ENCODE results near the gene NUP98. TPM values are rescaled to one million over a fixed set of nuclear protein-coding genes. Genes with fewer than 3 reads are reported as not detected.
A peak's percentile ranks its signal among the peaks of the same experiment; 100 is the strongest.

The NUP98 gene
- total RNA-seq, 6 experiments from 2014 or later: 29.7 to 69.0 (median 34.3) TPM

DNA sequence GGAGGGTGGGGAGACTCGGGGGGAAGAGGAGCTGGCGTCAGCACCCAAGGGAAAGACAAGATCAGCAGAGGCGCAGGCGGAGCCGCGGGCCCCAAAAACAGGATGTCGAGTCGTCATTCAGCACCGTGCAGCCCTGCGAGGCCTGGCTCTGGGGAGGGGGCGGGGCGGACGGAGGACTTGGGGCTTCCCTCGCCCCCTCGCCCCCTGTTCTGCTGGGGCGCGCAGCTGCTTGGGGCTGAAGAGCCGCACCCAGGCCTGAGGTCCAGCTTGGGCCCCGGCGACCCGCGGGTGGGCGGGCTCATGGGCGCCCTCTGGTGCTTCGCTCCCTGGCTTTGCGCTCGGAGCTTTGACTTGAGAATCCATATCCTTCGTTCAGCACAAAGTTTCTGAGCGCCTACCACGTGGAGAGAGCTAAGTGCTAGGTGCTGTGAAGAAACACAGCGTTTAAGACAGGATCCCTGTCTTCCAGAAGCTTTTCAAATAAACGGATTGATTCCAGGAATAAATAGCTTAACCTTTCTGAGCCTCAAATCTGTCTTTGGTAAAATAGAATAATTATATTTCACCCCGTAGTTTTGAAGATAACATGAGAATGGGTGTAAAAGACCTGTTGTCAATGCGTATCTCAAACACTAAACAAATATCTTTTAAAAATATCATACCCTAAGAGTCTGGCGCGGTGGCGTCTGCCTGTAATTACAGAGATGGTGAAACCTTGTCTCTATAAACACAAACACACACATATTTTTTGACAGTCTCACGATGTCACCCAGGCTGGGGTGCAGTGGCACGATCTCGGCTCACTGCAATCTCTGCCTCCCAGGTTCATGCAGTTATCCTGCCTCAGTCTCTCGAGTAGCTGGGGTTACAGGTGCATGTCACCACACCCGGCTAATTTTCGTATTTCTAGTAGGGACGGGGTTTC is 44.3 kb upstream of the NUP98 start:
- 44% methylated on average over 22 of the region's 44 CpGs for WGBS (ENCODE audit: insufficient coverage, low coverage, low lambda C conversion rate, missing lambda C conversion rate)
- Histone ChIP-seq H3K4me3 (peak overlapping the region; percentile 80 to 96 (median 94)), H3K4me1 (peaks cover 0 to 5% (median 2%) of the 10 kb centered on the region in 4 donors), H3K27me3 (no peaks in the 10 kb centered on the region), H3K36me3 (no peaks in the 10 kb centered on the region), H3K9me3 (no peaks in the 10 kb centered on the region), H3K27ac (peak overlapping the region; percentile 84 to 91 (median 86))
- ATAC-seq (peak; percentile 77 to 82 (median 80)), DNase-seq (peak; percentile 87 to 88 (median 88))
- intact Hi-C loops (cut with DNase I): no loop called here
- peak; percentile 64 to 89 (median 84) for TF ChIP-seq CTCF (IDR thresholded peaks at IDR 0.05)
- TF ChIP-seq POLR2A (IDR thresholded peaks at IDR 0.05): peak; percentile 53

DNA sequence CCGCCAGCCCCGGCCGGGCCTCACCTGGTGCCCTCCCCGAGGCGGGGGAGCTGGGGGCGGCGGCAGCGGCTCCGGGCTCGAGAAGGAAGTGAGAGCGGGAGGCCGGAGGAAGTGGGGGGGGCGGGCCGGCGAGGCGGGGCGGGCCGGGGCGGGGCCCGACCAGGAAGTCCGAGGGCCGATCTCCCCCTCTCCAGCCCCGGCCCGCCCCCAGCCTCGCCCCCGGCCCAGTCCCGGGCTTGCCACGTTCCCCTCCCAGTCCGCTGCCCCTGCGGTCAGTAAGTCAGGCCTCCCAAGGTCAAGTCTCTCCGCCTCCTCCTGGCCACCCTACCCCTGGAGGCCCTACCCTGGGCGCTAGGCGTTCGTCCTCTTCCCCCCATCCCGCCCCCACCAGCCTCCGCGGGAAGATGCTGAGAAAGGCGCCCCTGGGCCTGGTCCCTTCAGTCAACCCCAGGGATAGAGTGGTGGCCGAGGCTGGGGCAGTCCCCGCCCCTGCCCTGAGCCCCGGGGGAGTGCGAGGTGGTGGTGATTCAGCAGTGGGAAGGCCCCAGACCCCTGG is 43.6 kb upstream of the NUP98 start, which contains the start of gene RHOG:
RHOG (minus strand) TSS at position 90 of the 556 bp plus-strand sequence. CDS start 12,821 bp downstream, outside the sequence.
- Histone ChIP-seq H3K4me3 (peak within 1 kb of the TSS; percentile 80 to 96 (median 94)), H3K4me1 (peaks cover 0 to 5% (median 2%) of the 10 kb centered on the region in 4 donors), H3K27me3 (no peaks in the 10 kb centered on the region), H3K9me3 (no peaks in the 10 kb centered on the region), H3K36me3 (no peaks in the 10 kb centered on the region), H3K27ac (peak within 1 kb of the TSS; percentile 84 to 91 (median 86))
- DNase-seq (peak; percentile 89 to 92 (median 91)), ATAC-seq (peak; percentile 77 to 87 (median 80))
- intact Hi-C loops (cut with DNase I): no loop called here
- WGBS (ENCODE audit: insufficient coverage, low coverage, low lambda C conversion rate, missing lambda C conversion rate): no CpG with 5 or more reads among the region's 42 CpGs
- TF ChIP-seq CTCF (IDR thresholded peaks at IDR 0.05) (no peak), POLR2A (IDR thresholded peaks at IDR 0.05) (peak; percentile 48)

- intact Hi-C loops (cut with DNase I): no loop called here
- Histone ChIP-seq H3K4me1 (peaks cover 0 to 5% (median 2%) of the 10 kb centered on the region in 4 donors), H3K27ac (peak overlapping the region; percentile 84 to 91 (median 86)), H3K36me3 (no peaks in the 10 kb centered on the region), H3K4me3 (peak overlapping the region; percentile 80 to 96 (median 94)), H3K9me3 (no peaks in the 10 kb centered on the region), H3K27me3 (no peaks in the 10 kb centered on the region)
- WGBS (ENCODE audit: insufficient coverage, low coverage, low lambda C conversion rate, missing lambda C conversion rate): 5% methylated on average over 8 of the region's 46 CpGs
- DNase-seq: peak in 1 of 3 donors; percentile 52
- TF ChIP-seq POLR2A (IDR thresholded peaks at IDR 0.05) (no peak), CTCF (IDR thresholded peaks at IDR 0.05) (no peak)
- peak in 2 of 4 donors; percentile 29 to 48 for ATAC-seq
Observed at GRCh38 chr11:3840004-3840869, 42.9 kb upstream of the NUP98 start.

- Histone ChIP-seq H3K4me1 (peaks cover 0 to 5% (median 2%) of the 10 kb centered on the region in 4 donors), H3K36me3 (no peaks in the 10 kb centered on the region), H3K9me3 (no peaks in the 10 kb centered on the region), H3K27me3 (no peaks in the 10 kb centered on the region), H3K4me3 (peak overlapping the region in 1 of 3 donors; percentile 24), H3K27ac (peak overlapping the region in 2 of 3 donors; percentile 60 to 84)
- no peak for DNase-seq
- 63% methylated on average over 2 of the region's 2 CpGs for WGBS (ENCODE audit: insufficient coverage, low coverage, low lambda C conversion rate, missing lambda C conversion rate)
- intact Hi-C loops (cut with DNase I): no loop called here
- TF ChIP-seq CTCF (IDR thresholded peaks at IDR 0.05): no peak
- TF ChIP-seq POLR2A (IDR thresholded peaks at IDR 0.05): no peak
- ATAC-seq: no peak
Observed at GRCh38 chr11:3838504-3838903, 41.1 kb upstream of the NUP98 start.

Data from right lobe of liver (tissue), 6 donors.